Endometrial microvascular endothelial cells (primary cell): ENCODE data around the gene SEC14L1. TPM values are rescaled to one million over a fixed set of nuclear protein-coding genes. Genes with fewer than 3 reads are reported as not detected.
"Not testable (repeated sequence)": the region's sequence is repeated elsewhere in the genome, so short reads cannot be mapped to it uniquely, and the experiment has no call there.

Experiments used
- in situ Hi-C: cut with HindIII; loops from 2 replicates; pipeline ENCODE4 v1.10.0; 2017; ENCODE audit warnings: low sequenced_read_pairs, low pct_unique_long_range_greater_than_20kb; ENCODE audit errors: inconsistent ontology term
- total RNA-seq: library from RNA; depleted of rRNA; stranded (reverse); fragments of >200 nt; gene quantifications from one replicate; pipeline ENCODE4 v1.2.3, GENCODE V29; 2015; ENCODE audit errors: inconsistent ontology term

SEC14L1 gene
- 314 TPM for total RNA-seq

- in situ Hi-C loops: no loop called here
These were observed at the start of gene SEC14L1 for GRCh38 chr17:77140878-77141767. Gene SEC14L1 (plus strand): TSS chr17:77140969. CDS start chr17:77143597, 2,628 bp downstream.

- in situ Hi-C loops: no loop called here
These were observed 48.7 kb upstream of the SEC14L1 start for GRCh38 chr17:77092025-77092424.

- in situ Hi-C loops: no loop called here
These were observed 45.3 kb upstream of the SEC14L1 start for GRCh38 chr17:77095461-77095860.

- in situ Hi-C loops: no loop called here
These were observed 44.1 kb upstream of the SEC14L1 start for GRCh38 chr17:77096570-77097214.

GRCh38 chr17:77097631-77098180 lies 43.1 kb upstream of the SEC14L1 start:
- in situ Hi-C loops: no loop called here

GRCh38 chr17:77098884-77099545 lies 41.8 kb upstream of the SEC14L1 start:
- in situ Hi-C loops: no loop called here

GRCh38 chr17:77099997-77100396 lies 40.8 kb upstream of the SEC14L1 start:
- in situ Hi-C loops: no loop called here

GRCh38 chr17:77101521-77102410 lies 39.0 kb upstream of the SEC14L1 start:
- in situ Hi-C loops: no loop called here

GRCh38 chr17:77102411-77103134 lies 38.2 kb upstream of the SEC14L1 start:
- in situ Hi-C loops: not testable (repeated sequence)

GRCh38 chr17:77105706-77106105 lies 35.1 kb upstream of the SEC14L1 start:
- in situ Hi-C loops: no loop called here

- in situ Hi-C loops: no loop called here
These were observed 33.9 kb upstream of the SEC14L1 start for GRCh38 chr17:77106874-77107358.

- in situ Hi-C loops: no loop called here
These were observed 33.0 kb upstream of the SEC14L1 start for GRCh38 chr17:77107506-77108433.

GRCh38 chr17:77109159-77109759 lies 31.5 kb upstream of the SEC14L1 start:
- in situ Hi-C loops: no loop called here

GRCh38 chr17:77109764-77110359 lies 30.9 kb upstream of the SEC14L1 start:
- in situ Hi-C loops: no loop called here

GRCh38 chr17:77111165-77111933 lies 29.4 kb upstream of the SEC14L1 start:
- in situ Hi-C loops: not testable (repeated sequence)
